Inferior parietal cortex (tissue), 1 donor: ENCODE results near the gene EPB41L1.

ENCODE experiments used
- DNase-seq: peaks from one replicate; pipeline ENCODE4 v3.0.0-alpha.2; 2016; ENCODE audit errors: extremely low spot score

EPB41L1 gene

DNA sequence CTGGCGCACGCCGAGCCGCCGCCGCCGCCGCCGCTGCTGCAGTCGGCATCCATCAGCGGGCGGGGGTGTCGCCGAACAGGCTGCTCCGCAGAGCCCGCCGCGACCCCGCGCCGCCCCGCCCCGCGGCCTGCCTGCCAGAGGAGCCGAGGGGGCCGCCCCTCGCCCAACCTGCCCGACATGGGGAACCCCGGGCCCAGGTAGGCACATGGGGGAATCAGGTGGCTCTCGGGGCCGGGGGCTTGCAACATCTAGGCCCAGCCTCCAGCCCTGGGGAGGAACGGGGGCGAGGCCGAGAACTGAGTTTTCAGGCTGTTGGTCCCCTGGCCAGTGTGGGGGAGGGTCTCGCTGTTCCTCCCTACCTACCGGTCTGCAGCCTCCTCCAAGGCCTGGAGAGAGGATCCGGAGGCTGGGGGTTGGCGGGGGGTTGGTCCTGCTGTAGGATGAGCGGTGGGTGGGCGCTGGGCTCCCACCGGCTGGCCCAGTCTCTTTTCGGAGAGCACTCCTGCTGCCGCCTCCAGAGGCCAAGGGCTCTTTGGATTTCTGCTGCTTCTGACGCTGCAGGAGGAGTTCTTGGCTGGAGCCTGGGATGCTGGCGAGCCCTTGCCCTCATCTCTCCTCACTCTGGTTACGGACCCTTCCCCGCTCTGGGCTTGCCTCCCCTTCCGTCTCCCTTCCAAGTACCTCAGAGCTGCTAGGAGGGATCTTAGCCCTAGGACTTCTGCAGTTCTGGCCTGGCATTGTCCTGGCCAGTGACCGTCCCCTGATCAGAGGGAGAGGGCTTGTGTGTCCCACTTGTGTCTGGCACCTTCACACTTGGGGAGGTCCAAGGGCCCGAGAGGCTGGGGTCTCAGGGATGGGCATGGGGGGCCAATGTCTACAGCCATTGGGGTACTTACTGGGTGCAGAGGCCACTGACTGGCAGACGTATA is at the start of gene EPB41L1:
Gene EPB41L1 (plus strand): TSS at position 41 of the 929 bp plus-strand sequence. CDS start 19,038 bp downstream, outside the sequence.
- DNase-seq = peak; percentile 24

DNA sequence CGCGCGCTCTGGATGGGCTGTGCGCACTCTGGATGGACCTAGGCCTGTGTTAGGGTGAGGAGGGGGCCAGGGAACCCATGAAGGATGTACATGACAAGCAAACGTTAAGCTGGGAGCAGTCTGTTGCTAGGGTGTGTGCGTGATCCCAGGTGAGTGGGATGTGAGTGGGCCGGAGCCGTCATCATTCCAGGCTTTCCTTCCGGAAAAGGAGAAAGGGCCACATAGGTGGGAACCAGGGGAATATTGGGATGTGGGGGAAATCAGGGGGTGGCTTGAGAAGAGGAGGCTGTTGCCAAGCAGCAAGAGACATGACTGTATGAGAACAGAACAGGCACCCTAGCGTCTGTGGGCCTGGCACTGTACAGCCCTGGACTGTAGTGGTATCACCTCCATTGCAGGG is 49.7 kb upstream of the EPB41L1 start:
- DNase-seq = no peak

DNA sequence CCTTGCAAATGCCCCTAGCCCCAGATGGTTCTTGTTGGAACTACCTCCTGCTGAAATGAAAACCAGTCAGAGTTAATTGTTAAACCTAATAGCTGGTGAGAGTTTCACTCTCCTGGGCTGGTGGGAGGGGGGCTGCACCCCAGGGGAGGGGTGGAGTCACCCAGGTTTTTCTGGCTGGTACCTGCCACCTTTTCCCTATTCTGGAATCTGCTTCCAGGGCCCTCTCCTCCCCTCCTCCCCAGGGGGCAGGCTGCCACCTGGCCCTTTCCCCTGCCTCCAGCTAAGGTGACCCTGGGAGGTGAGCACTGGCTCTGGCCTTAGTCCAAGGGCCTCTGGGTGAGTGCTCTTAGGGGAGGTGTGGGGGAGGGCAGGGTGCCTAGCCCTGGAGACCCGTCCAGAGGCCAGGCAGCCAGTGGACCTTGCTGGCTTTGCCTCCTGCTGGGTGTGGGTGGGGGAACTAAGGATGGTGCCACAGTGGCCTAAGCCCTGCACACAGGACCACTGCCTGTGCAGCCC is 48.8 kb upstream of the EPB41L1 start:
- no peak for DNase-seq

DNA sequence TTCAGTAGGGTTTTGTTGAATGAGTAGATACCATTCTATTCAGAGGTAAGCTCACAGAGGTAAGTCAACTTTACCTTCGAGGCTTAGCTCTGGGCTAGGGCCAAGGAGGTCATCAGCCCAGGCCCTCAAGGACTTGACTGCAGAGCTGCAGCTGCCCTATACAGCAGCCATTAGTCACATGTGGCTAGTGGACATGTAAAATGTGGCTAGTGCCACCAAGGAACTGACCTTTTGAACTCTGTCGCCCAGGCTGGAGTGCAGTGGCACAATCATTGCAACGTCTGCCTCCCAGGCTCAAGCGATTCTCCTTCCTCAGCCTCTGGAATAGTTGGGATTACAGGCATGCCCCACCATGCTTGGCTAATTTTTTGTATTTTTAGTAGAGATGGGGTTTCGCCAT is 47.9 kb upstream of the EPB41L1 start:
- DNase-seq = no peak

DNA sequence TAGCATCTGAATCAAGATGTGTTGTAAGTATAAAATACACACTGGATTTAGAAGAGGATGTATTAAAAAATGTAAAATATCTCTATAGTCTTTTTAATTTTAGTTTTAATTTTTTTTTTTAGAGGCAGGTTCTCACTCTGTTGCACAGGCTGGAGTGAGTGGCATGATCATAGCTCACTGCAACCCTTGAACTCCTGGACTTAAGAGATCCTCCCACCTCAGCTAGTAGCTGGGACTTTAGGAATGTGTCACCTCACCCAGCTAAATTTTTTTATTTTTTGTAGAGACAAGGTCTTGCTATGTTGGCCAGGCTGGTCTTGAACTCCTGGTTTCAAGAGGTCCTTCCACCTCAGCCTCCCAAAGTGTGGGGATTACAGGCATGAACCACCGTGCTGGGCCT is 46.7 kb upstream of the EPB41L1 start:
- DNase-seq = no peak

DNA sequence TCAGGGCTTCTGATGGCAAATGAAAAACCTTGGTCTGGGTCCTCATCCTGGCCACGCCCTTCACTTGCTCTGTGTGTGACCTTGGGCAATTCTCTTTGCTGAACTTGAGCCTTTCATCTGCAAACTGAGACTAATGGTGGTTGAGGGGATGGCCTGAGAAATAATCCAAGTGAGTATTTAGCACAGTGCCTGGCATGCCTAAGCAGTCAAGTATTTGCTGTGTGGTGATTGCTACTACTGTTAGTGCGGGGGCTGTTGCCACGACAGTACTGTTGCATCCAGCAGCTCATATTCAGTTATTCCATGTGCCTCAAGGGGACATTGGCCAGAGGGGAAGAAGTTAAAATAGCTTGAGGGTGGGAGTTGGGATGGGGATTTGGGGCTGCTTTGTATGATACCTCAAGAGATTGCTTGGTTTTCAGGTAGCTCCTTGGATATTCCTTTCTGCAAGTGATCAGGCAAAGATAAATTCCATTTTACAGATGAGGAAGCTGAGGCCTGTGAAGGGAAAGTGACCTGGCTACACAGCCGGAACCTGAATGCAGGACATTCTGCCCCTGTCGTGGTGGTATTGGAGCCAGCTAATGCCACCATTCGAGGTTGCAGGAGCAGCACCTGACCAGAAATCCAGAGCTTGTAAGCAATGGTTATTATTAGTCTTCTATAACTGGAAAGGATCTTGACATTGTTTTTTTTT is 45.1 kb upstream of the EPB41L1 start:
- no peak for DNase-seq

DNA sequence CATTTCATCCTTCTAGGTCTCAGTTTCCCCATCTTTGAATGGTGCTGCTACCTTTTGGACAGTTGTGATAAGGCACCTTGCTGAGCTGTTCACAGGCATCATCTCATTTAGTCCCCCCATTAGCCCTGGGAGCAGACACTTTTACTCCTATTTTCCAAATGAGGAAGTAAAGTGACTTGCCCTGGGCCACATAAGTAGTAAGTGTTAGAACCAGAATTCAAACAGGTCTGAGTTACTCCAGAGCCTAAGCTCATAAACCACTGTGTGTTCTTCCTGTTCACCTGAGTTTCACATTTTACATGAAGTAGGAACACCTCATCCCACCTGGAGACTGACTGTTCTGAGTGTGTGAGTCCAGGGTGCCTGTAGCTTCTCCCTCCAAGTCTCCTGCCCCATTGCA is 43.5 kb upstream of the EPB41L1 start:
- DNase-seq = no peak

DNA sequence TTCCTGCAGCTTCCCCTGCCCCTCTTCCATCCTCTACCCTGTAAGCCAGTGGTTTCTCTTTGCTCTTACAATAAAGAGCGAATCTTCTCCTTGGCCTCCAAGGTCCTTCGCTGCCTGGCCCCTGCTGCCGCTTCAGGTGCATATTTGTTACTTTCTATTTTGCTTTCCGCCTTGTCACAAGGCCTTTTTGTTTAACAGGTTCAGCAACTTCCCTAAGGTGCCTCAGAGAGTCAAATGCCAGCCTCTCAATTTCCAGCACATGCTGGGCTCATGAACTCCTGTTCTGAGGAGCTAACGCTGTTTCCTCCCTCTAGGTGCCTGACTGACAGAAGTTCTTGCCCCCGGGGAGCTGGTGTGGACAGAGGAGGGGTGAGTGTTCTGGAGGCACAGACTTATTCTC is 42.4 kb upstream of the EPB41L1 start:
- no peak for DNase-seq

DNA sequence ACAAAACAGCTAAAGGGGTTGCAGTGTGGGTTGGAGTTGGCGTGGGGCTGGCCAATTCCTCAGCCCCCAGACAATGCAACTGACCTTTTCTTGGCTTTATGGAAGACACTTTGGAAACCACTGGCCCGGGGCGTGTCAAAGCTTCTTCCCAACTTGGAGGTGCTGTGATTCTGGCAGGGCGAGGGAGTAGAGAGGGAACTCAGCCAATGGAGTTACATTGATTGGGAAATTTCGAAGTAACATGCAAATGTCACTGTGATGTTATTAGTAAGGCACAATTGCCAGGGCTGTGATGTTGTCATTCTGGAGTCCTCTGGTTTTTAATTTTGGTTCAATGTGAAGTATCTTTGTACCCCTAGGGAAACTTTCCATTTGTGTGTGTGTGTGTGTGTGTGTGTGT is 41.5 kb upstream of the EPB41L1 start:
- no peak for DNase-seq

DNA sequence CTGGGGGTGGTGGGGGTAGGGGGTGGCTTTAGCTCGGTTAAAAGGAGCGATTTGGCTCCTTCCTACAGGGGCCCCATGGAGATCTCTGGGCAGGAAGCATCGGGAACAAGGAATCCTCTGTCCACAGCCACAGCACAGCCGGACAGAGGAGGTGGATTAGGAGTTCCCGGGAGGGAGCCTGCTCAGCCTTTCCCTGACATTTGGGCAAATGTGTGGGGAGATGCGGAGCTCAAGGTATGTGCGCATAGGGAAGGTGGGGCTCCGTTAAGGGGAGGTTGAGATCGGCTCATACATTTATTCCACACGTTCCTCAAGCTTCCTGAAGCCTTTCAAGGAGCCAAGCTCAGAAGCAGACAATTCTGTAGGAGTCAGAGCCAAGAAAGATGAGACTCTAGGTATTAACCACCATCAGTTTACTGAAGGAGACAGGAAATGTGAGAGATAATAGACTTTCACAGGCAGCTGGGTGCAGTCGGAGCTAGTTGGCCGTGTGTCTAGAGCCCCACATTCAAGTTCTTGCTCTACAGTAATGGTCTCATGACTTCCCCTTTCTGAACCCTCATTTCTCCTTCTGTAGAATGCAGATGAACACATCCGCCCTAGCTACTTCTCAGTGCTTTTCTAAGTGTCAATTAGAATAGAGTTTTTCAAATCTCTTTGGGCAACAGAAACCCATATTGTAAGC is 40.8 kb upstream of the EPB41L1 start:
- DNase-seq = no peak

DNA sequence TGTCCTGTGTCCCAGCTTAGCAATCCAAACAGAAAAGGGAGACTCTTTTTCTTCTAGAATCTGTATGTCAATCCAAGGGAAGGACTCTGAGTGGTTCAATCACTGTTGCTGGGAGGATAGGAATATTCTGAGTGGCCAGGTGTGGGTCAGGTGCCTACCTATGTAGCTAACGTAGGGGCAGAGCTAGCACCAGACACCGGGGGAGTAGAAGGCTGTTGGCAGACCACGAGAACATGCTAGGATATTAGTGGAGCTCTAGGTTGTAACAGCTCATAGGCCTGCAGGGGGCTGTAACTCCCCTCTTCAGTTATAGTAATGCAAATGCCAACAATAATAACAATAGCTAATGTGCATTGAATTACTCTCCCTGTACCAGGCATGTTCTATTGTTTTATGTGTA is 39.8 kb upstream of the EPB41L1 start:
- no peak for DNase-seq

DNA sequence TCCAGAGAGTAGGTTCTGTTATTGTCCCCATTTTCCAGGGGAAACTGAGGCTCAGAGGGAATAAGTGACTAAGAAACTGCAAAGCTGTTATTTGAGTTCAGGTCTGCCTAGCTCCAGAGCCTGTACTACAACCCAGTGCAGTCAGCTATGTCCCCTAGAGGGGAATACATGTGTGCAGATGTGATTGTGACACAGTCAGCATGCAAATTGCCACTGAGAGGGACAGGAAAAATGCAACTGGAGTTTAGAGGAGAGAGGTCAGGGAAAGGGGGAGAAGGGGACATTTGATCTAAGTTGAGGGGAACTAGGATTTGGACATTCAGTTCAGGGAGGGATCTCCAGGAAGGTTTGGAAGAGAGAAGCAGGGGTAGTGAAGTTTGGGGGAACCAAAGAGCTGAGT is 38.6 kb upstream of the EPB41L1 start:
- DNase-seq = no peak

DNA sequence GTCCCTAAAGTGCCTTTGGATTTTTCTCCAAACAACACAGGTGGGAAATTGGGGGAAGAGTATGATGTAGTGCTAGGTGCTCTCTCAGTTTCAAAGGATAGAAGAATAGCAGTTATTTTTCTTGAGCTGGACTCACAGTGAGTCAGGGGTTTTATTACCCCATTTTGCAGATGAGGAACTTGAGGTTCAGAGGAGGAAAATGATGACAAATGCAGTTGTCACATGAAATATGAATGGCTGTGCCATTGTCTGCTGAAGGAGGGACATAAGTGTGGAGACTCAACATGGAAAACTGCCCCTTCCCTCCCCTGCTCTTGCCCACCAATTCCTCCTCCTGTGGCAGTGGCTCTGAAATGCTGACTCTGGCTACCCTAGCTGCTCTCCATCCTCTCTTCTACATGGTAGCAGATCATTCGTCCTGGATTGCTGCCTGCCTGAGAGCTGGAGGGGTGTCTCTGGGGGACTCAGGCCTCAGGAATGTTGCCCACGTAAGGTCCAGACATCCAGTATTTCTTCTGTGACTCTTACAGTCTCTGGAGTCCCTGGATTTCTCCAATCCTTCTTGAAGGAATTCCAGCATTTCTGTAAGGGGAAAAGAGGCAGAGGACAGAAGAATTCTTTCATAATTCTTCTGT is 37.6 kb upstream of the EPB41L1 start:
- DNase-seq = no peak

DNA sequence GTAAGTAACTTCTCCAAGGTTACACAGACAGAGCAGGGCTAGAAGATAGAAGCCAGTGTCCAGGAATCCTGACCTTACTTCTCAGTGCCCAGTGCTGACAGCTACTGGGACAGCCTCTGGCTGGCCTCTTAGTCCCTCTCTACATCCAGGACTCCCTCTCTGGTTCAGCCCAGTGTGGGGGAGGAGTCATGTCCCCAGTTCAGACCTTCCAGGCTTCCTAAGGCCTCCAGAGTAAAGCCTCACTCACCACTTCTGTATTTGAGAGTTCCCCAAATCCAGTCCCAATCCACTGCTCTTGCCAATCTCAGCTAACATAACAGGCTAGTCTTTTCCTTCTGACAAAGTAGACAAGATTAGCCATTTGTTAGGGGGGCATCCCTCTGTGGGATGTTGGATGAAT is 36.9 kb upstream of the EPB41L1 start:
- DNase-seq = no peak

DNA sequence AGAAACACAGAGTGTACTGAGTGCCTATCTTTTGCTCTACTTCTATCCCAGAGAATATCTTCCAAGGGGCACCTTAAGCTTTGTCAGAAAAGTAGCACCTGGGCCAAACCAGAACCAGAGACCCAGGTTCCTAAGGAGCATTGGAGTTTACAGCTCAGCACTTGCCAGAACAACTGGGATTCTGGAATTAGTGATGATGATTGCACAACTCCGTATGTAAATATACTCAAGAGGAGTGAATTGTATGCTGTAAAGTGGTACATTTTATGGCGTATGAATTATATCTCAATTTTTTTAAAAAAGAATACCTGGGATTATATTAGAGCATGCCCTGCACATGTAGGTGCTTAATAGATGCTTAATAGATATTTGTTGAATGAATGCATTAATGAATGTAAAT is 36.2 kb upstream of the EPB41L1 start:
- no peak for DNase-seq

DNA sequence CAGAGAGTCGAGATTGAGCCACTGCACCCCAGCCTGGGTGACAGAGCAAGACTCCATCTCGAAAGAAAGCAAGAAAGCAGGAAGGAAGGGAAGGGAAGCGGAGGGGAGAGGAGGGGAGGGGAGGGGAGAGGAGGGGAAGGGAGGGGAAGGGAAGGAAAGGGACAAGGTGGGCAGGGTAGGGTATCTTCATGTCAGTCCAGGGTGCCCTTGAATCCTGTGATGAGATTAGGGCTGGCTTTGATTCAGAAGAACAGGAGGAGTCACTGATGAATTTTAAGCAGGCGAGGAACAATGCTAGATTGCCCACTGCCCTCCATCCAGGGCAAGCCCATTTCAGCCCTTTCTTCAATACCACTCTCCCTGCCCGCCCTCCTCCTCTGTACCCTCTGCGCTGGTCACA is 35.0 kb upstream of the EPB41L1 start:
- DNase-seq = no peak

DNA sequence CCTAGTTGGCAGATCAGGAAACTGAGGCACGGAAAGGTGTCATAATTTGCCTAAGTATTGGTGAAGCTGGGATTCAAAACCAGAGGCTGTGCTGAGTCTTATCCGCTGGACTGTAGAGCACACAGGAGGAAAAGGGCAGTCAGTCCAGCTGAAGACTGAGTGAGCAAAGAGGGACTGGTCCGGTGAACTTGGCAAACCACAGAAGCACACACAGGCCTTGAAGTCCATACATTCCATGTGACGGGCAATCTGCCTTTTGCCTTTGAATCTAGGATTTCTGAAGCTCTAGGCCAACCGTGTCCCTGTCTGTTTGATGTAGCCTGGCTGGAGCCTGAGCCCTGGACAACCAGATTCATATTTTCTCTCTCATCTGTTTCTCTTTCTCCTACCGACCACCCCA is 34.3 kb upstream of the EPB41L1 start:
- no peak for DNase-seq

DNA sequence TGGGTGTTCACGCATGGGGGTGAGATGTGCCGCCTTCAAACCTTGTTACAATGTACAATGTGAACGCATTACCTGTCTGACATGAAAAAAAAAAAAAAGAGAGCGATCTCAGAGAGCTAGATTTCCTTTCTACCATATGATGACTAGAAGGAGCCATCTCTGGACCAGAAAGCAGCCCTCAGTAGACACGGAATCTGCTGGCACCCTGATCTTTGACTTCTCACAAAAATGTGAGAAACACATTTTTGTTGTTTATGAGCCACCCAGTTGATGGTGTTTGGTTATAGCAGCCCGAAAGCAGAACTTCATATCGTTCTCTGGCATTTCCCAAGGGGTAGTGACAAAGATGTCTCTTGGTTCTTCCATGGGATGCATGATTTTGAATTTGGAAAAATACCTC is 33.5 kb upstream of the EPB41L1 start:
- no peak for DNase-seq

DNA sequence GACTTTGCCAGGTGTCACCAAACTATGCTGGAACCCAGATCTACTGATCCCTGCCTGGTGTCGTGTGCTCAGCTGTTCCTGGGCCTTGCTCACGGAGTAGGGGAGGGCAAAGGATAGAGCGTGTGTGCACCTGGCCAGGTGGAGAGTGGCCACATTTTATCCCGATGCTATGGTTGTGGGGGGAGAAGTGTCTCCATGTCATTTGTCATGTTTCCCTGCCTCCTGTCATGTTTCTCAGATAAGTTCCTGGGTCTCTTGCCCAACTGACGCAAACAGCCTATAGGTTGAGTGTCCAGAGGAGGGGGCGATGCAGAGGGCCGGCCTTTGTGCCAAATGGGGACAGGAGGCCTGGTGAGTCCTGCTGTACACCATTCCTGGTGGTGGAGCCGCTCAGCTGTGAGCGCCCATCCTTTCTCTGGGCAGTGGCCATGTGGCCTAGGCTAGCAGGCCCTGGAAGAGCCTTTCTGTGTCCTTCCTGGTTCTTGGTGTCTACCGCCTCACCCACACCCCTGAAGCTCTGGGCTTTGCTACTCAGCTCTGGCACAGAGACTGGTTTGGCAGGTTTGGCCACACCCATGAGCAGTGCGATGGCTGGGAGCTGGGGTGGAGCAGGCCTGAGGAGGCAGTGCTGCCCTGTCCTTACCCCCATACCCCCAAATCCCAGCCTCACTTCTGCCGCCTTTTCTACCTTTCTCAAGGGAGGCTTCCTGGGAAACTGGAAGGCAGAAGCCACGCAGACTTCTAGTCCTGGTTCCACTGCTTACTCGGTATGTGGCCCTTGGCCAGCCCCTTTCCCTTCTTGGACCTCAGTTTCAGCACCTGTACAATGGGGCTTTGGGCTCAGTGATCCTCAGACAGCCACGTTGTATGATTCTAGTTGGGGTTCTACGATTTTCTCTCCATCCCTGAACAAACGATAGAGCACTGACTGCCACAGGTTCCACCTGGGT is 32.3 kb upstream of the EPB41L1 start:
- DNase-seq = no peak

DNA sequence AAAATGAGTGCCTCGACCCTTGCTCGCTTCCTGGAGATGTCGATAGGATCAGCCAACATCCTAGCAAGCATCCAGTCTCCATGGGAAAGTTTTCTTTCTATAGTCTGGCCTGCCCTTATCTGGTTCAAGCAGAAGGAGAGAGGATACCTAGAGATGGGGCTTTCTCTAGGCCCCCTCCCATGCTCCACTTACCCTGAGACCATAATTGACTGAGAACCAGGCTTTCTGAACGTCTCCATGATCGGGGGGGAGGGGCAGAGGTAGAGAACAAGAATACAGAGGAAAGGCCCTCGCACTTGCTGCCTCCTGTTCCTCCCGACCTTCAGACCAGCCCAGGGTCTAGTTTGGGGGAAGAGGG is 31.6 kb upstream of the EPB41L1 start:
- DNase-seq = no peak

DNA sequence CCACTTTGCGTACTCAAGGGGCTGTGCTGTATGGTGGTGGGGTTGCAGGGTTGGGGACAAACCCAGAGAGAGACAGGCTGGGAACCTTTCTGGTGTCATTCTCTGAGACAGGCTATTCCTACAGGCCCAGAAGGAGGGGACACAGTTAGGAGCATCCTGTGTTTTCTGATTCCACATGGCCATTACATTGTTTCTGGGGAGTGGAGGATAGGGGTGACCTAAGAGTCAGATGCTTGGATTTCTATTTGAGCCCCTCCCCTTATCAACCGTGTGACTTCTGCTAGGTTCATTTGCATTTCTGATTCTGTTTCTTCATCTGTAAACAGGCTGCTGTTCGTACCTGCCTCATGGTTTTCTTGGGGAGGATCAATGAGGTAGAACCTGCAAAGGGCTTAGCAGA is 29.4 kb upstream of the EPB41L1 start:
- DNase-seq = no peak
